ENCODE data around the gene MCRIP1. TPM values are rescaled to one million over a fixed set of nuclear protein-coding genes. Genes with fewer than 3 reads are reported as not detected.

The MCRIP1 gene
- total and polyA plus RNA-seq, 9 of the 15 experiments (the other 6 are each of a cell fraction or from before 2014, with no cell fraction given): 0.39 to 35.8 (median 9.7) TPM

- TF ChIP-seq SIN3B (IDR thresholded peaks at IDR 0.05; ENCODE audit: low read depth) (no peak), KLF10 (CRISPR knock-in tag; IDR thresholded peaks at IDR 0.05) (no peak), NKRF (IDR thresholded peaks at IDR 0.05; ENCODE audit: borderline replicate concordance) (no peak), CGGBP1 (CRISPR knock-in tag; IDR thresholded peaks at IDR 0.05) (no peak), CTCFL (IDR thresholded peaks at IDR 0.05; ENCODE audit: borderline replicate concordance, insufficient read depth, low read depth, low read length, poor library complexity, severe bottlenecking) (no peak), RBM22 (IDR thresholded peaks at IDR 0.05; ENCODE audit: low read depth, low read length, poor library complexity, severe bottlenecking) (no peak), TSC22D4 (tag; IDR thresholded peaks at IDR 0.05) (no peak), RAD51 (IDR thresholded peaks at IDR 0.05; ENCODE audit: borderline replicate concordance, low read depth) (no peak)
Measured at GRCh38 chr17:81842725-81843504, 9.8 kb upstream of the MCRIP1 start (continued).

All from K562 (cell line).